Naive thymus-derived CD4-positive, alpha-beta T cell (primary cell): ENCODE measurements around the gene GIPC2. TPM values are rescaled to one million over a fixed set of nuclear protein-coding genes. Genes with fewer than 3 reads are reported as not detected.

ENCODE experiments used
- ATAC-seq: fragments of 150-1000 bp; cut with Tn5 transposase; 2 replicates; pipeline ENCODE4 v1.10.0; 2021; ENCODE audit warnings: mild to moderate bottlenecking, moderate library complexity
- CTCF ChIA-PET: fragments of 350-600 bp; sonication (Branson Sonifier 250); formaldehyde crosslinking; loops from one replicate; lab custom pipeline; 2021; ENCODE audit warnings: antibody characterized with exemption; lab: Charles Lee
- POLR2A ChIA-PET: fragments of 350-600 bp; sonication (Branson Sonifier 250); formaldehyde crosslinking; loops from one replicate; lab custom pipeline; 2021; ENCODE audit warnings: antibody characterized with exemption, inconsistent platforms; lab: Charles Lee
- DNase-seq, 9 donors: peaks; one replicate each; pipeline versions ENCODE4 v3.0.0 to v3.0.0-alpha.2; 2020 to 2022; ENCODE audit warnings: mixed read lengths in 1 of 9
- H3K27ac ChIP-seq: one replicate; pipeline ENCODE4 v1.7.0; 2013; ENCODE audit warnings: mild to moderate bottlenecking, low read depth, low read length, moderate library complexity
- H3K27me3 ChIP-seq, 2 donors: one replicate each; pipeline ENCODE4 v1.7.0; 2013; ENCODE audit warnings: low read length in 2 of 2, mild to moderate bottlenecking in 2 of 2, moderate library complexity in 2 of 2; ENCODE audit not compliant: control insufficient read depth in 2 of 2, insufficient read depth in 2 of 2
- H3K36me3 ChIP-seq, 3 experiments: 1 replicate in 2 of 3; 2 replicates in 1 of 3; pipeline ENCODE4 v1.7.0; 2013; ENCODE audit warnings: low read length in 3 of 3, mild to moderate bottlenecking in 3 of 3, moderate library complexity in 1 of 3; ENCODE audit not compliant: insufficient read depth in 3 of 3, control insufficient read depth in 2 of 3
- H3K4me1 ChIP-seq, 2 donors: one replicate each; pipeline ENCODE4 v1.7.0; 2013; ENCODE audit warnings: low read length in 2 of 2, mild to moderate bottlenecking in 2 of 2, moderate library complexity in 1 of 2; ENCODE audit not compliant: control insufficient read depth in 2 of 2, insufficient read depth in 2 of 2
- H3K4me3 ChIP-seq: 2 replicates; pipeline ENCODE4 v1.7.0; 2013; ENCODE audit warnings: mild to moderate bottlenecking, low read length
- H3K9me3 ChIP-seq, 3 experiments: 1 replicate in 2 of 3; 2 replicates in 1 of 3; pipeline ENCODE4 v1.7.0; 2013; ENCODE audit warnings: low read length in 3 of 3; ENCODE audit not compliant: control insufficient read depth in 2 of 3
- H3K27ac Mint-ChIP-seq, 9 donors: one replicate each; pipeline ENCODE4 v1.8.0; 2020 to 2022; ENCODE audit warnings: mixed read lengths in 9 of 9, mild to moderate bottlenecking in 8 of 9, moderate library complexity in 5 of 9, inconsistent platforms in 2 of 9
- H3K27me3 Mint-ChIP-seq, 5 donors: one replicate each; pipeline ENCODE4 v1.8.0; 2021 to 2022; ENCODE audit warnings: mixed read lengths in 5 of 5, mild to moderate bottlenecking in 1 of 5
- H3K36me3 Mint-ChIP-seq, 5 donors: one replicate each; pipeline ENCODE4 v1.8.0; 2020 to 2022; ENCODE audit warnings: mixed read lengths in 5 of 5, mild to moderate bottlenecking in 3 of 5, inconsistent platforms in 1 of 5
- H3K4me1 Mint-ChIP-seq, 7 donors: one replicate each; pipeline ENCODE4 v1.8.0; 2020 to 2022; ENCODE audit warnings: mixed read lengths in 7 of 7, mild to moderate bottlenecking in 3 of 7, inconsistent platforms in 1 of 7
- H3K4me3 Mint-ChIP-seq, 10 donors: one replicate each; pipeline ENCODE4 v1.8.0; 2020 to 2022; ENCODE audit warnings: mild to moderate bottlenecking in 10 of 10, mixed read lengths in 10 of 10, moderate library complexity in 6 of 10, inconsistent platforms in 2 of 10
- H3K9me3 Mint-ChIP-seq, 11 donors: one replicate each; pipeline ENCODE4 v1.8.0; 2020 to 2022; ENCODE audit warnings: mixed read lengths in 11 of 11, mild to moderate bottlenecking in 4 of 11, inconsistent platforms in 1 of 11, moderate library complexity in 1 of 11
- intact Hi-C, 2 donors: fragments of 100-400 bp; cut with micrococcal nuclease; formaldehyde crosslinking; loops; one replicate each; pipeline ENCODE4 v1.15.1; 2023
- polyA plus RNA-seq, 2 donors: library from polyadenylated mRNA; unstranded; fragments of 300-500 nt; fragmentation: Illumina TruSeq; gene quantifications; one replicate each; pipeline ENCODE4 v1.2.3, GENCODE V29; 2021
- total RNA-seq, 6 experiments: library from RNA in 5 of 6; stranded (reverse) in 5 of 6; gene quantifications; 1 replicate in 5 of 6; 2 replicates in 1 of 6; pipeline ENCODE4 v1.2.3 and lab custom pipeline; 2021 to 2026

The GIPC2 gene
- total and polyA plus RNA-seq, 7 experiments from 2014 or later = 0.05 to 0.60 (median 0.44) TPM; not detected in 3

DNA sequence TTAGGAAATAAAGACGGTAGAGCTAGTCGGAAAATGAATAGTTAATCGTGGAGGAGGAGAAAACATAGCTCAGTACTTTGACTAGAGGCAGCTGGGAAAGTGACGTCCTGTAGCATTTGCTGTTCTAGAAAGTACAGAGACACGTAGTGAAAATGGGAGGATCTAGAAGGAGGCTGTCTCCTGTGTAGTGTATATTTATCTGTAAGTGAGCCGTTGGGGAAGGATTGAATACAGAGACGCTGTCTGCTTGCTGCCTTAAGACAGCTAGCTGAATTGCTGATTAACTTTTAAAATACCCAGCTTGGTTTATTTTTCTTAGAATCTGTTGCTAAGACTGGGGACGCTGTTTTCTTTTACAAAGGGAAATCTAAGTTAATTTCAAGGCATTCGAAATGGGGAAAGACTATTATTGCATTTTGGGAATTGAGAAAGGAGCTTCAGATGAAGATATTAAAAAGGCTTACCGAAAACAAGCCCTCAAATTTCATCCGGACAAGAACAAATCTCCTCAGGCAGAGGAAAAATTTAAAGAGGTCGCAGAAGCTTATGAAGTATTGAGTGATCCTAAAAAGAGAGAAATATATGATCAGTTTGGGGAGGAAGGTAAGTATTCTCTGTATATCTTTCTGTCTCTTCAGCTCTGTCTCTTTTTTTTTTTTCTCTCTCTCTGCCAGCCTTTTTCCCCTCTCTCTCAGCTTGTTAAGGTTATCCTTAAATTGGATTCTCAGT lies 40.9 kb upstream of the GIPC2 start, which contains the start of gene DNAJB4:
Gene DNAJB4, plus strand, starts transcription at position 221 of the 729 bp plus-strand sequence. Its CDS starts 172 bp downstream, at position 393.
- intact Hi-C loops = loop anchor here (1.0 to 10.0 kb wide), 11 partner anchors 26 to 790 kb away; partner anchors contain the start of genes FUBP1 (in 2 of the 2), USP33 (in 2 of the 2), IFI44 (in 1 of the 2) and IFI44L (in 1 of the 2)
- peak within 1 kb of the TSS; percentile 87 to 99 (median 92) for H3K4me3 Mint-ChIP-seq
- Histone ChIP-seq H3K27ac (peak within 1 kb of the TSS; percentile 95), H3K4me3 (peak within 1 kb of the TSS; percentile 57), H3K27me3 (no peaks in the 10 kb centered on the region), H3K9me3 (no peaks in the 10 kb centered on the region), H3K36me3 (no peaks in the 10 kb centered on the region), H3K4me1 (peaks cover 8 to 17% of the 10 kb centered on the region in 2 donors)
- DNase-seq = peak in 8 of 9 donors; percentile 30 to 92 (median 87)
- no peaks in the 10 kb centered on the region for H3K36me3 Mint-ChIP-seq
- peak within 1 kb of the TSS; percentile 92 to 100 (median 99) for H3K27ac Mint-ChIP-seq
- peak; percentile 99 for ATAC-seq
- H3K27me3 Mint-ChIP-seq = peaks cover 0 to 3% (median 0%) of the 10 kb centered on the region in 5 donors
- peaks cover 0 to 3% (median 0%) of the 10 kb centered on the region in 11 donors for H3K9me3 Mint-ChIP-seq
- POLR2A ChIA-PET = interaction anchor here (0.6 to 15.7 kb wide), 16 partner anchors 8 to 616 kb away, joined by 3 to 324 read pairs (median 6); partner anchors contain the start of genes FUBP1, GIPC2, IFI44L and MIGA1
- CTCF ChIA-PET = interaction anchor here (1.1 to 1.5 kb wide), 4 partner anchors 11 to 110 kb away, joined by 3 to 9 read pairs (median 6); no protein-coding TSS in a partner anchor
- H3K4me1 Mint-ChIP-seq = peaks cover 9 to 57% (median 53%) of the 10 kb centered on the region in 7 donors

DNA sequence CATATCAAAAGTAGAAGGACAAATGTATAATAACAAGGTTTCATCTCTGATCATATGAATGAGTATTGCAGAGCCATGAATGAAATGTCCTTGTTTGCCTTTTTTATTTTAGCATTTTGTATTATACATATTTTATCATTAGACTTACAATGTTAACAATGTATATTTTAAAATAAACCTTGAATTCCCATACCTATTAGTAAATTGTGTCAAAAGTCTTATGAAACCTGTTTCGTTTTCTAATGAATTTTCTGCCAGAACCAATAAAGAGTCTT lies 40.4 kb upstream of the GIPC2 start:
- peak in 1 of 9 donors; percentile 4 for DNase-seq
- Histone ChIP-seq H3K27ac (peak overlapping the region; percentile 95), H3K9me3 (no peaks in the 10 kb centered on the region), H3K36me3 (no peaks in the 10 kb centered on the region), H3K4me3 (peak overlapping the region; percentile 57), H3K27me3 (no peaks in the 10 kb centered on the region), H3K4me1 (peaks cover 8 to 17% of the 10 kb centered on the region in 2 donors)
- Mint-ChIP-seq H3K4me1 (peaks cover 9 to 62% (median 56%) of the 10 kb centered on the region in 7 donors), H3K9me3 (peaks cover 0 to 3% (median 0%) of the 10 kb centered on the region in 11 donors), H3K27me3 (peaks cover 0 to 3% (median 0%) of the 10 kb centered on the region in 5 donors), H3K36me3 (no peaks in the 10 kb centered on the region), H3K4me3 (peak overlapping the region; percentile 87 to 99 (median 92)), H3K27ac (peak overlapping the region; percentile 92 to 100 (median 99))
- no peak for ATAC-seq
- ChIA-PET POLR2A (interaction anchor here (0.6 to 15.7 kb wide), 10 partner anchors 9 to 615 kb away, joined by 3 to 324 read pairs (median 5); partner anchors contain the start of genes FUBP1, IFI44L and USP33), CTCF (interaction anchor here (1.0 to 1.5 kb wide), 2 partner anchors 23 to 109 kb away, joined by 3 to 9 read pairs; no protein-coding TSS in a partner anchor)
- intact Hi-C loops = loop anchor here (2.0 to 10.0 kb wide), 5 partner anchors 35 to 791 kb away; partner anchors contain the start of genes IFI44 (in 1 of the 2), IFI44L (in 1 of the 2) and PIGK (in 1 of the 2)

DNA sequence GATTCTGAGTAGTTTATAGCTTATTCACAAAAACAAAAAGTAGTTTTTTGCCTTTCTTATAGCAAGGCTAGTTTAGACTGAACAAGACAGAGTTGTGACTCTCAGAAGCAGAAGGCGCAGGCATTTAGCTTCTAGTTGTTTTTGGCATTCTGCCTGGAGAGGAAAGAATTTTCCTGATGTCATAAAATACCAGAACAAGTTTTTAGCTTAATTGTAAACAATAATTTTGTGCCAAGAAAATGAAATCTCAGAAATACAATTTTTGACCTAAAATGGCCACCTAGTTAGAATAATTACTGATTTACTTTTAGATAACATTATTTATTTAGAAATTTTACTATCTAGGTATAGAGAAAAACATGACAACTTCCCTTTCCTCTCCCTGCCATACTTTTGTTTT lies 40.0 kb upstream of the GIPC2 start:
- CTCF ChIA-PET = interaction anchor here (1.0 kb wide), 1 partner anchor 109 kb away, joined by 3 read pairs; no protein-coding TSS in a partner anchor
- H3K27me3 Mint-ChIP-seq = peaks cover 0 to 3% (median 0%) of the 10 kb centered on the region in 5 donors
- Histone ChIP-seq H3K4me1 (peaks cover 8 to 17% of the 10 kb centered on the region in 2 donors), H3K27ac (peak overlapping the region; percentile 95), H3K27me3 (no peaks in the 10 kb centered on the region), H3K36me3 (no peaks in the 10 kb centered on the region), H3K4me3 (peak overlapping the region; percentile 57), H3K9me3 (no peaks in the 10 kb centered on the region)
- DNase-seq (peak in 6 of 9 donors; percentile 21 to 45 (median 34)), ATAC-seq (no peak)
- H3K4me1 Mint-ChIP-seq = peaks cover 9 to 66% (median 60%) of the 10 kb centered on the region in 7 donors
- peaks cover 0 to 3% (median 0%) of the 10 kb centered on the region in 11 donors for H3K9me3 Mint-ChIP-seq
- H3K27ac Mint-ChIP-seq = peak overlapping the region; percentile 29 to 100 (median 98)
- POLR2A ChIA-PET = interaction anchor here (0.6 to 15.7 kb wide), 6 partner anchors 12 to 44 kb away, joined by 3 to 324 read pairs (median 4); partner anchors contain the start of gene FUBP1
- peak overlapping the region; percentile 87 to 99 (median 92) for H3K4me3 Mint-ChIP-seq
- H3K36me3 Mint-ChIP-seq = no peaks in the 10 kb centered on the region
- intact Hi-C loops = loop anchor here (2.0 to 10.0 kb wide), 5 partner anchors 35 to 791 kb away; partner anchors contain the start of genes IFI44 (in 1 of the 2), IFI44L (in 1 of the 2) and PIGK (in 1 of the 2)

DNA sequence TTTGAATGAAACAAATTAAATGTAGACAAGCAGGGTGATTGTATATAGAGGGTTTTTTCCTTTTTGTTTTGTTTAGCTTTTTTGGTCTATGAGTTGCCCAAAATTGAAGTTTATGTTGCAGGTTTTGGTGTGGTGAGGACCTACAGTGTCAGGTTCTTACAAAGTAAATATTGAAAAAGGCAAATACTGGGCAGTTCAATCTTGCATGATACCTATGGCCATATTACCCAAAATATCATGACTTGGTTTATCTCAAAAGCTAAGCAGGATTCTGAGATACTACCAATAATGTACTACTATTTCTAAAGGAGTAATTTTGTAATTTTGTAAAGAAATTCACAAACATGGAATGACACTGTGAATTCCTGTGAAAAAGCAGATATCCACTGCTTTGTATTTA lies 39.2 kb upstream of the GIPC2 start:
- Histone ChIP-seq H3K4me3 (no peak overlapping the region), H3K4me1 (peaks cover 8 to 17% of the 10 kb centered on the region in 2 donors), H3K27me3 (no peaks in the 10 kb centered on the region), H3K36me3 (no peaks in the 10 kb centered on the region), H3K27ac (peak overlapping the region; percentile 1), H3K9me3 (no peaks in the 10 kb centered on the region)
- CTCF ChIA-PET = no interaction called here
- Mint-ChIP-seq H3K9me3 (peaks cover 0 to 3% (median 0%) of the 10 kb centered on the region in 11 donors), H3K36me3 (no peaks in the 10 kb centered on the region), H3K27me3 (peaks cover 0 to 3% (median 0%) of the 10 kb centered on the region in 5 donors), H3K4me3 (peak overlapping the region in 9 of 10 donors; percentile 25 to 99 (median 90)), H3K4me1 (peaks cover 12 to 71% (median 63%) of the 10 kb centered on the region in 7 donors), H3K27ac (peak overlapping the region in 2 of 9 donors; percentile 36 to 87)
- intact Hi-C loops = loop anchor here (10.0 kb wide), 3 partner anchors 618 to 792 kb away; partner anchors contain the start of genes IFI44L (in 1 of the 2) and PIGK (in 1 of the 2)
- no peak for ATAC-seq
- no peak for DNase-seq
- POLR2A ChIA-PET = interaction anchor here (1.6 to 15.7 kb wide), 2 partner anchors 23 to 34 kb away, joined by 4 to 324 read pairs; partner anchors contain the start of gene FUBP1

DNA sequence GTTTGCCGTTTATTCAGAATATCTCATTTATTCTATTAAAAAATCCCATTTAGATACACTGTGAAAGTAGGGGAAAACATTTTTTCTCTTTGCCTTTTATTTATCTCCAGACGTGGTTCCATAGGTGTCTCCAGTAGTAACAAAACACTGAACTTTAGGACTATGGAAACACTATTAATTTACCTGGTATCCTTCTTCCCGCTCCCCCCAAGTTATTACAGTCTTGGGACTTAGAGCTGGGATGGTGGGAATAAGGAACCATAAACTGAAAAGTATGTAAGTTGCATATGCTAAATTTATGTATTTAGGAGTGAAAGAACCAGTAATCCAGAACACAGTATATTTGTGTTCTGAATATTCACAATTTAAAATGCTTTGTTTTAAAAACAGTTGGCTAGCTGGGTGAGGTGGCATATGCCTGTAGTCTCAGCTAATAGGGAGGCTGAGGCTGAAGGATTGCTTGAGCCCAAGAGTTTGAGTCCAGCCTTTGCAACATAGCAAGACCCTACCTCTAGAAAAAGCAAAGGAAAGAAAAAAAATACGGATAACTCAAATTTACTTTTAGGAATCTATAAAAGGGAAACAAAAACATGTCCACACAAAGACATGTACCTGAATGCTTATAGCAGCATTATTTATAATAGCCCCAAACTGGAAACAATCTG lies 38.0 kb upstream of the GIPC2 start:
- Histone ChIP-seq H3K27ac (no peak overlapping the region), H3K4me3 (no peak overlapping the region), H3K4me1 (peaks cover 8 to 17% of the 10 kb centered on the region in 2 donors), H3K9me3 (no peaks in the 10 kb centered on the region), H3K27me3 (no peaks in the 10 kb centered on the region), H3K36me3 (no peaks in the 10 kb centered on the region)
- intact Hi-C loops = loop anchor here (10.0 kb wide), 3 partner anchors 617 to 793 kb away; partner anchors contain the start of genes IFI44L (in 1 of the 2) and PIGK (in 1 of the 2)
- peaks cover 0 to 3% (median 0%) of the 10 kb centered on the region in 5 donors for H3K27me3 Mint-ChIP-seq
- peaks cover 0 to under 1% (median under 1%) of the 10 kb centered on the region in 5 donors for H3K36me3 Mint-ChIP-seq
- ATAC-seq = no peak
- ChIA-PET CTCF (no interaction called here), POLR2A (interaction anchor here (0.8 to 15.7 kb wide), 3 partner anchors 10 to 37 kb away, joined by 3 to 324 read pairs (median 3); partner anchors contain the start of gene FUBP1)
- H3K27ac Mint-ChIP-seq = peak overlapping the region in 2 of 9 donors; percentile 2 to 67
- peaks cover 12 to 64% (median 57%) of the 10 kb centered on the region in 7 donors for H3K4me1 Mint-ChIP-seq
- peak overlapping the region in 8 of 10 donors; percentile 25 to 64 (median 43) for H3K4me3 Mint-ChIP-seq
- no peak for DNase-seq
- peaks cover 0 to 3% (median 0%) of the 10 kb centered on the region in 11 donors for H3K9me3 Mint-ChIP-seq
